Breast epithelium (tissue), 3 donors: ENCODE data around the gene LMAN1.

ENCODE experiments used
- POLR2A ChIP-seq: fragments of 450-650 bp; IDR thresholded peaks from one replicate; pipeline ENCODE4 v1.6.1; 2016; ENCODE audit warnings: antibody characterized with exemption, mild to moderate bottlenecking, moderate library complexity
- TF ChIP-seq, protein P1 (sequence below), 3 donors: fragments of 450-650 bp; IDR thresholded peaks; one replicate each; pipeline ENCODE4 v1.5.1; 2016 to 2017; ENCODE audit warnings: antibody characterized with exemption in 3 of 3, mild to moderate bottlenecking in 3 of 3, moderate library complexity in 3 of 3

DNA sequence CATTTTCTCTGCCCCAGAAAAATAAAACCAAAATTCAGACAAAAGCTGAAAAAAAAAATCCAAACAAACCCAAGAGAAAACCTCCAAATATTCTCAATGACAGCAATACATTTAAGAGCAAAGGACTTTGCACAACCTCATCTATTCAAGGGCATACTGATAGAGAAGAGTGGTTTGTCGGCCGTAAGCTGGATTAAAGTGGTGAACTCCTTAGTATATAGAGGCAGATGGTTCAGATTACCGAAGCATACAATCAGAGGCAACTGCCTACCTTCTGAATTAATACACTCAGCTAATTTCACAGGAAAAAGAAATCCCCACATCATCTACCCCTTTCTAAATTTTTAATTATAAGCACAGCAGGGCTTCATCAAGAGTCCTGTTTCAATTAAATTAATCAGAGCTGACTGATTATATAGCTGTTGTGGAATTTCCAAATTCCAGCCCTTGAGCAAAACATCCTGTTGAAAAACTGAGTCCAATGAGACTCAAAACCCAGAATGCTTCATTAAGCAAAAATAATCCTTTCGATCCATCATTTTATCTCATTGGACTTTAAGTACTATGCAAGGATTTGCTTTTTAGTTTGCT lies 40.5 kb downstream of the LMAN1 start, which contains the start of gene CPLX4:
- TF ChIP-seq POLR2A, result no peak
- TF ChIP-seq, protein P1, sequence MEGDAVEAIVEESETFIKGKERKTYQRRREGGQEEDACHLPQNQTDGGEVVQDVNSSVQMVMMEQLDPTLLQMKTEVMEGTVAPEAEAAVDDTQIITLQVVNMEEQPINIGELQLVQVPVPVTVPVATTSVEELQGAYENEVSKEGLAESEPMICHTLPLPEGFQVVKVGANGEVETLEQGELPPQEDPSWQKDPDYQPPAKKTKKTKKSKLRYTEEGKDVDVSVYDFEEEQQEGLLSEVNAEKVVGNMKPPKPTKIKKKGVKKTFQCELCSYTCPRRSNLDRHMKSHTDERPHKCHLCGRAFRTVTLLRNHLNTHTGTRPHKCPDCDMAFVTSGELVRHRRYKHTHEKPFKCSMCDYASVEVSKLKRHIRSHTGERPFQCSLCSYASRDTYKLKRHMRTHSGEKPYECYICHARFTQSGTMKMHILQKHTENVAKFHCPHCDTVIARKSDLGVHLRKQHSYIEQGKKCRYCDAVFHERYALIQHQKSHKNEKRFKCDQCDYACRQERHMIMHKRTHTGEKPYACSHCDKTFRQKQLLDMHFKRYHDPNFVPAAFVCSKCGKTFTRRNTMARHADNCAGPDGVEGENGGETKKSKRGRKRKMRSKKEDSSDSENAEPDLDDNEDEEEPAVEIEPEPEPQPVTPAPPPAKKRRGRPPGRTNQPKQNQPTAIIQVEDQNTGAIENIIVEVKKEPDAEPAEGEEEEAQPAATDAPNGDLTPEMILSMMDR (IDR thresholded peaks at IDR 0.05), result no peak
